Spinal cord (tissue), 10 donors: ENCODE measurements around the gene PEX19. TPM values are rescaled to one million over a fixed set of nuclear protein-coding genes. Genes with fewer than 3 reads are reported as not detected.
A peak's percentile ranks its signal among the peaks of the same experiment; 100 is the strongest.
"Not testable (repeated sequence)": the region's sequence is repeated elsewhere in the genome, so short reads cannot be mapped to it uniquely, and the experiment has no call there.

Source experiments
- DNase-seq, 6 donors: peaks; one replicate each; pipeline versions ENCODE4 v3.0.0 to v3.0.0-alpha.2; 2013 to 2015; ENCODE audit warnings: low spot score in 6 of 6, low read depth in 4 of 6
- H3K27ac ChIP-seq: one replicate; pipeline ENCODE4 v1.5.1; 2013; ENCODE audit warnings: low read depth, low read length, control low read depth
- H3K27me3 ChIP-seq: one replicate; pipeline ENCODE4 v1.6.1; 2013; ENCODE audit warnings: low read length; ENCODE audit not compliant: control insufficient read depth, insufficient read depth
- H3K36me3 ChIP-seq: one replicate; pipeline ENCODE4 v1.6.1; 2013; ENCODE audit warnings: low read length; ENCODE audit not compliant: control insufficient read depth, insufficient read depth
- H3K4me1 ChIP-seq: one replicate; pipeline ENCODE4 v1.6.1; 2013; ENCODE audit warnings: low read length; ENCODE audit not compliant: control insufficient read depth, insufficient read depth
- H3K4me3 ChIP-seq: one replicate; pipeline ENCODE4 v1.5.1; 2013; ENCODE audit warnings: low read depth, low read length, control low read depth
- H3K9me3 ChIP-seq: one replicate; pipeline ENCODE4 v1.6.1; 2013; ENCODE audit warnings: low read length; ENCODE audit not compliant: control insufficient read depth, insufficient read depth
- WGBS: methylation state at CpG from one replicate; pipeline ENCODE4 v1.1.5; 2013; ENCODE audit warnings: missing lambda C conversion rate; ENCODE audit not compliant: insufficient coverage; 5-methylcytosine and 5-hydroxymethylcytosine counted together
- polyA plus RNA-seq, 2 donors: library from polyadenylated mRNA; unstranded; fragments of 120-200 nt; gene quantifications; one replicate each; pipeline ENCODE4 v1.2.1, GENCODE V29; 2013; ENCODE audit not compliant: insufficient read length in 2 of 2
- total RNA-seq, 2 donors: library from RNA; depleted of rRNA in 1 of 2; stranded (reverse); fragments of 120-200 nt in 1 of 2; fragments of >200 nt in 1 of 2; gene quantifications; one replicate each; pipeline versions ENCODE4 v1.2.3 to v1.2.4, GENCODE V29; 2013 to 2014
- donor health status: healthy.

Gene PEX19
- total and polyA plus RNA-seq, 4 donors: 54.6 to 67.5 (median 65.2) TPM

GRCh38 chr1:160309185-160309557 is 24.2 kb upstream of the PEX19 start:
- Histone ChIP-seq H3K36me3 (peaks cover 44% of the 10 kb centered on the region), H3K4me3 (no peak overlapping the region), H3K27me3 (no peaks in the 10 kb centered on the region), H3K9me3 (no peaks in the 10 kb centered on the region), H3K27ac (no peak overlapping the region), H3K4me1 (peaks cover 7% of the 10 kb centered on the region)
- no peak for DNase-seq

- peaks cover 48% of the 10 kb centered on the region for H3K36me3 ChIP-seq
- no peaks in the 10 kb centered on the region for H3K27me3 ChIP-seq
- 80% methylated on average over 2 of the region's 4 CpGs for WGBS
- H3K4me1 ChIP-seq: peaks cover 7% of the 10 kb centered on the region
- H3K27ac ChIP-seq: no peak overlapping the region
- H3K9me3 ChIP-seq: no peaks in the 10 kb centered on the region
- peak in 1 of 6 donors; percentile 63 for DNase-seq
- H3K4me3 ChIP-seq: no peak overlapping the region
Measured at GRCh38 chr1:160308451-160309184, 23.7 kb upstream of the PEX19 start.

- H3K4me1 ChIP-seq: peaks cover 7% of the 10 kb centered on the region
- H3K27me3 ChIP-seq: no peaks in the 10 kb centered on the region
- 68% methylated on average over 12 of the region's 13 CpGs for WGBS
- H3K27ac ChIP-seq: no peak overlapping the region
- H3K9me3 ChIP-seq: no peaks in the 10 kb centered on the region
- peaks cover 42% of the 10 kb centered on the region for H3K36me3 ChIP-seq
- H3K4me3 ChIP-seq: no peak overlapping the region
- DNase-seq: peak; percentile 33 to 92 (median 56)
Measured at GRCh38 chr1:160307118-160307791, 22.3 kb upstream of the PEX19 start.

- H3K36me3 ChIP-seq: peaks cover 46% of the 10 kb centered on the region
Measured at GRCh38 chr1:160300173-160300572, 15.2 kb upstream of the PEX19 start.

GRCh38 chr1:160296036-160296435 is 11.1 kb upstream of the PEX19 start:
- Histone ChIP-seq H3K9me3 (no peaks in the 10 kb centered on the region), H3K4me1 (peaks cover 2% of the 10 kb centered on the region), H3K36me3 (peaks cover 63% of the 10 kb centered on the region), H3K4me3 (no peak overlapping the region), H3K27me3 (no peaks in the 10 kb centered on the region), H3K27ac (no peak overlapping the region)
- 88% methylated on average over 1 of the region's 1 CpG for WGBS
- no peak for DNase-seq

More at GRCh38 chr1:160300173-160300572, 15.2 kb upstream of the PEX19 start:
- no peaks in the 10 kb centered on the region for H3K27me3 ChIP-seq
- no peak overlapping the region for H3K27ac ChIP-seq
- no peaks in the 10 kb centered on the region for H3K9me3 ChIP-seq
- no peak overlapping the region for H3K4me3 ChIP-seq
- no CpG with 5 or more reads among the region's 7 CpGs for WGBS
- no peaks in the 10 kb centered on the region for H3K4me1 ChIP-seq
- no peak for DNase-seq

- WGBS: 88% methylated on average over 2 of the region's 8 CpGs
- H3K27ac ChIP-seq: no peak overlapping the region
- H3K4me3 ChIP-seq: no peak overlapping the region
Measured at GRCh38 chr1:160293020-160293968, 8.4 kb upstream of the PEX19 start.

GRCh38 chr1:160291248-160292220 is 6.6 kb upstream of the PEX19 start:
- WGBS: 57% methylated on average over 6 of the region's 11 CpGs
- peak in 5 of 6 donors; percentile 29 to 93 (median 58) for DNase-seq
- Histone ChIP-seq H3K4me3 (no peak overlapping the region), H3K27ac (no peak overlapping the region), H3K36me3 (peaks cover 61% of the 10 kb centered on the region), H3K9me3 (no peaks in the 10 kb centered on the region), H3K4me1 (peaks cover 3% of the 10 kb centered on the region), H3K27me3 (no peaks in the 10 kb centered on the region)

More at GRCh38 chr1:160293020-160293968, 8.4 kb upstream of the PEX19 start:
- Histone ChIP-seq H3K27me3 (no peaks in the 10 kb centered on the region), H3K4me1 (peaks cover 3% of the 10 kb centered on the region), H3K36me3 (peaks cover 74% of the 10 kb centered on the region), H3K9me3 (no peaks in the 10 kb centered on the region)
- DNase-seq: no peak

- H3K27ac ChIP-seq, DNase-seq, H3K27me3 ChIP-seq, H3K9me3 ChIP-seq, H3K4me3 ChIP-seq: not testable (repeated sequence)
- 93% methylated on average over 10 of the region's 12 CpGs for WGBS
- Histone ChIP-seq H3K36me3 (peaks cover 33% of the 10 kb centered on the region), H3K4me1 (peaks cover 14% of the 10 kb centered on the region)
Measured at GRCh38 chr1:160287769-160288168, 2.8 kb upstream of the PEX19 start.
